GM20000 (cell line): Measurements from ENCODE around the gene DCLK2.

ENCODE experiments used
- DNase-seq: peaks from one replicate; pipeline ENCODE4 v3.0.0; 2012; ENCODE audit warnings: low spot score
- CTCF ChIP-seq: IDR thresholded peaks from 2 replicates; pipeline ENCODE4 v1.5.1; 2012; ENCODE audit warnings: mild to moderate bottlenecking, control low read depth; ENCODE audit errors: extremely low read depth, missing control alignments

The DCLK2 gene

GRCh38 chr4:150299816-150300215, 221.6 kb downstream of the DCLK2 start:
- no peak for TF ChIP-seq CTCF
- DNase-seq, result no peak

DNA sequence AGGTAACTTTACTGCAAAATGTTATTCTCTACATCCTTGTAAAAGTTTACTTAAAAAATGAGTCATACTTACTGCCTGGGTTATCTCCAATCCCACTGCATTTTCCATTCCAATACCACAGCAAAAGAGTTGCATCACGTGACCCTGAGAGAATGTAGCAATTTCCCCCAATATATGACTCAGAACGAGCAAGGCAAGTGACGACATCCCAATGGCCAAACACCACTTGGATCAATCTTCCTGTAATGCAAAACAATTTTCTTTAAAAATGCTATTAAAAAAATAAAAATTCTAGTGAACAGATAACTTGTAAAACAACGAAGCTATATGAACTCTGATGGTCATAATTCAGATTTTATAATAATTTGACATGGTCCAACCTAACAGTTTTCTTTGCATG, 224.3 kb downstream of the DCLK2 start:
- no peak for TF ChIP-seq CTCF
- no peak for DNase-seq

DNA sequence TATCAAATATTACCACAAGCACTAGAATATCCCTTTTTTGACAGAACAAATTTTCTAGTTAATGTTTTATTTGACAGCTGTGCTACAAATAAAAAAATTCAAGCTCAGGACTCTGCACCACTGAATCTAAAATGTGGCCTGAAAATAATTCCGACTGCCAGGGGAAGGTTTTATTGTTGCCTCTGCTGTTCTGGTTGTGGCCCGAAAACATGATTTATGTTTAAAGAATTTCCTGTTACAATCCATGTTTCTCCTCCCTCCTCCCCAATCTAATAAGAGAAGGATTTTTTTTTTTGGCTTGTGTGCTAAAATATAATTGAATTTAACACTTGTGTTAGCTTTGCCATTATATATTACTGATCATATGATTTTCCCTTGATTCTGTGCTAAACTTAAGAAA, 227.8 kb downstream of the DCLK2 start:
- no peak for TF ChIP-seq CTCF
- DNase-seq, result no peak

DNA sequence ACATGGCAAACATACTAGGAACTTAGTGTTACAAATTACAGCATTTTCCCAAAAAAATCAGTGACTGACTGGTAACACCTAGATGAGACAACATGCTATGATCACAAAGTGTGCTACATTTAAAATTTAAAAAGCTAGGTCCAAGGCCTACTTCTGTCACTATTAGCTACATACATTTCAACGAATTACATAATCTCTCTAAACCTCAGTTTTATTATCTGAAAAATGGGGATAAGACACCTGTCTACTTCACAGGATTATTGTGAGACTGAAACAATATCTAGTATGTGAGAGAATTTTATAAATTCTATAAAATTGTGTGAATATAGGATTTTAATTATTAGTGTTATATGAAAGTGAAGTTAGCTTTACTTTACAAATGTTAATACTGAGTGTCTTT, 228.5 kb downstream of the DCLK2 start:
- TF ChIP-seq CTCF, result no peak
- DNase-seq, result no peak
